ENCODE measurements around the gene HS2ST1. TPM values are rescaled to one million over a fixed set of nuclear protein-coding genes. Genes with fewer than 3 reads are reported as not detected.

HS2ST1 gene
- total and polyA plus RNA-seq, 4 donors = 5.4 to 11.8 (median 8.2) TPM

GRCh38 chr1:86994061-86994460 lies 79.6 kb downstream of the HS2ST1 start:
- no peaks in the 10 kb centered on the region for H3K9me3 ChIP-seq (ENCODE audit: control insufficient read depth in 4 of 4, low read length in 3 of 4)
- no peaks in the 10 kb centered on the region for H3K36me3 ChIP-seq (ENCODE audit: control insufficient read depth in 4 of 4, insufficient read depth in 3 of 4, low read depth in 1 of 4, low read length in 3 of 4)
- no peak overlapping the region for H3K4me3 ChIP-seq (ENCODE audit: low read depth in 1 of 3, low read length in 3 of 3)
- DNase-seq (ENCODE audit: low spot score) = no peak
- TF ChIP-seq SP1 (IDR thresholded peaks at IDR 0.05) (no peak), FOXA1 (IDR thresholded peaks at IDR 0.05) (no peak), JUND (IDR thresholded peaks at IDR 0.05) (no peak), RAD21 (IDR thresholded peaks at IDR 0.05) (no peak), FOXA2 (IDR thresholded peaks at IDR 0.05) (no peak), ZBTB33 (IDR thresholded peaks at IDR 0.05) (no peak), HNF4G (IDR thresholded peaks at IDR 0.05) (no peak), TAF1 (conservative IDR thresholded peaks at IDR 0.05) (no peak), CTCF (IDR thresholded peaks at IDR 0.05; ENCODE audit: low read depth, low read length, missing input control) (no peak), MAX (IDR thresholded peaks at IDR 0.05) (no peak), REST (IDR thresholded peaks at IDR 0.05) (no peak), RXRA (IDR thresholded peaks at IDR 0.05) (no peak), NR2F2 (IDR thresholded peaks at IDR 0.05) (no peak), YY1 (IDR thresholded peaks at IDR 0.05) (no peak), HNF4A (conservative IDR thresholded peaks at IDR 0.05) (no peak), EGR1 (IDR thresholded peaks at IDR 0.05; ENCODE audit: low read depth in 2 of 2) (no peak), GABPA (IDR thresholded peaks at IDR 0.05 in 1 of 2, conservative IDR thresholded peaks at IDR 0.05 in 1 of 2) (no peak)
- peaks cover 2 to 8% (median 4%) of the 10 kb centered on the region in 4 donors for H3K4me1 ChIP-seq (ENCODE audit: control insufficient read depth in 4 of 4, insufficient read depth in 4 of 4, low read length in 3 of 4)
- H3K9ac ChIP-seq (ENCODE audit: low read depth in 1 of 2, low read length in 2 of 2) = no peak overlapping the region
- H3K27me3 ChIP-seq (ENCODE audit: control insufficient read depth in 4 of 4, insufficient read depth in 4 of 4, low read length in 3 of 4) = no peaks in the 10 kb centered on the region
- no peak overlapping the region for H3K27ac ChIP-seq (ENCODE audit: low read depth in 1 of 2, low read length in 2 of 2)

GRCh38 chr1:86997538-86997937 lies 83.1 kb downstream of the HS2ST1 start:
- Histone ChIP-seq H3K9ac (ENCODE audit: low read depth in 1 of 2, low read length in 2 of 2) (no peak overlapping the region), H3K27me3 (ENCODE audit: control insufficient read depth in 4 of 4, insufficient read depth in 4 of 4, low read length in 3 of 4) (no peaks in the 10 kb centered on the region), H3K36me3 (ENCODE audit: control insufficient read depth in 4 of 4, insufficient read depth in 3 of 4, low read depth in 1 of 4, low read length in 3 of 4) (no peaks in the 10 kb centered on the region), H3K27ac (ENCODE audit: low read depth in 1 of 2, low read length in 2 of 2) (no peak overlapping the region), H3K4me1 (ENCODE audit: control insufficient read depth in 4 of 4, insufficient read depth in 4 of 4, low read length in 3 of 4) (peaks cover 0 to 4% (median 3%) of the 10 kb centered on the region in 4 donors), H3K9me3 (ENCODE audit: control insufficient read depth in 4 of 4, low read length in 3 of 4) (no peaks in the 10 kb centered on the region), H3K4me3 (ENCODE audit: low read depth in 1 of 3, low read length in 3 of 3) (no peak overlapping the region)
- no peak for TF ChIP-seq FOXA2 (IDR thresholded peaks at IDR 0.05)
- no peak for TF ChIP-seq RXRA (IDR thresholded peaks at IDR 0.05)
- no peak for TF ChIP-seq JUND (IDR thresholded peaks at IDR 0.05)
- no peak for TF ChIP-seq SP1 (IDR thresholded peaks at IDR 0.05)
- TF ChIP-seq MAX (IDR thresholded peaks at IDR 0.05) = no peak
- no peak for TF ChIP-seq ZBTB33 (IDR thresholded peaks at IDR 0.05)
- no peak for TF ChIP-seq EGR1 (IDR thresholded peaks at IDR 0.05; ENCODE audit: low read depth in 2 of 2)
- no peak for TF ChIP-seq ATF3 (IDR thresholded peaks at IDR 0.05)
- TF ChIP-seq REST (IDR thresholded peaks at IDR 0.05) = no peak
- TF ChIP-seq YY1 (IDR thresholded peaks at IDR 0.05) = no peak
- no peak for TF ChIP-seq RAD21 (IDR thresholded peaks at IDR 0.05)
- no peak for TF ChIP-seq HNF4G (IDR thresholded peaks at IDR 0.05)
- TF ChIP-seq GABPA (IDR thresholded peaks at IDR 0.05 in 1 of 2, conservative IDR thresholded peaks at IDR 0.05 in 1 of 2) = no peak
- WGBS = 82% methylated on average over 1 of the region's 1 CpG
- no peak for DNase-seq (ENCODE audit: low spot score)

Measured in liver (tissue), 9 donors.